HUDEP-2 (cell line): ENCODE results near the gene STRN4.

ENCODE experiments used
- DNase-seq, 76 experiments: peaks; one replicate each; lab custom pipeline; 2025; ENCODE audit not compliant: unreplicated experiment in 76 of 76; lab: John Stamatoyannopoulos, UW

Gene STRN4

GRCh38 chr19:46745030-46745429 lies 1.2 kb downstream of the STRN4 start:
- no peak for DNase-seq

GRCh38 chr19:46744005-46744691 lies 2.1 kb downstream of the STRN4 start:
- DNase-seq, result no peak

GRCh38 chr19:46742926-46743480 lies 3.2 kb downstream of the STRN4 start:
- no peak for DNase-seq

- no peak for DNase-seq
Measured at GRCh38 chr19:46741447-46741846, 4.8 kb downstream of the STRN4 start.

- no peak for DNase-seq
Measured at GRCh38 chr19:46739290-46739771, 6.9 kb downstream of the STRN4 start.

GRCh38 chr19:46737761-46738171 lies 8.5 kb downstream of the STRN4 start:
- DNase-seq, result no peak

- DNase-seq, result peak in 48 of 76 experiments; percentile 34 to 91 (median 72)
Measured at GRCh38 chr19:46737298-46737654, 9.0 kb downstream of the STRN4 start.

- DNase-seq, result peak in 72 of 76 experiments; percentile 22 to 91 (median 74)
Measured at GRCh38 chr19:46736531-46737297, 9.5 kb downstream of the STRN4 start.

GRCh38 chr19:46733690-46734292 lies 12.5 kb downstream of the STRN4 start:
- no peak for DNase-seq

GRCh38 chr19:46732966-46733689 lies 13.1 kb downstream of the STRN4 start:
- DNase-seq, result no peak

- DNase-seq, result no peak
Measured at GRCh38 chr19:46732172-46732938, 13.9 kb downstream of the STRN4 start.

GRCh38 chr19:46731584-46731983 lies 14.7 kb downstream of the STRN4 start:
- DNase-seq, result no peak

GRCh38 chr19:46731007-46731501 lies 15.2 kb downstream of the STRN4 start:
- peak in 14 of 76 experiments; percentile 11 to 41 (median 32) for DNase-seq

- no peak for DNase-seq
Measured at GRCh38 chr19:46730595-46730994, 15.7 kb downstream of the STRN4 start.

GRCh38 chr19:46730187-46730586 lies 16.1 kb downstream of the STRN4 start:
- no peak for DNase-seq

- DNase-seq, result no peak
Measured at GRCh38 chr19:46729696-46730095, 16.6 kb downstream of the STRN4 start.

GRCh38 chr19:46728693-46729339 lies 17.4 kb downstream of the STRN4 start:
- DNase-seq, result peak in 64 of 76 experiments; percentile 20 to 84 (median 64)

GRCh38 chr19:46728208-46728607 lies 18.0 kb downstream of the STRN4 start:
- DNase-seq, result no peak

GRCh38 chr19:46727757-46728156 lies 18.5 kb downstream of the STRN4 start:
- DNase-seq, result no peak
